Uterus (tissue), 2 donors: ENCODE data around the gene FAM25A.

Experiments
- CTCF ChIP-seq, 4 experiments: fragments of 200-600 bp in 2 of 4; fragments of 450-650 bp in 2 of 4; sonication (generic) in 2 of 4; IDR thresholded peaks; one replicate each; pipeline ENCODE4 v1.5.1; 2016 to 2019; ENCODE audit warnings: antibody characterized with exemption in 4 of 4, mild to moderate bottlenecking in 2 of 4, moderate library complexity in 1 of 4
- POLR2A ChIP-seq, 2 donors: fragments of 450-650 bp; IDR thresholded peaks; one replicate each; pipeline ENCODE4 v1.6.1; 2016; ENCODE audit warnings: antibody characterized with exemption in 2 of 2, mild to moderate bottlenecking in 1 of 2, moderate library complexity in 1 of 2

GRCh38 chr10:86981716-86982115, 38.4 kb upstream of the FAM25A start:
- TF ChIP-seq CTCF (IDR thresholded peaks at IDR 0.05) (no peak), POLR2A (IDR thresholded peaks at IDR 0.05) (no peak)
